GM03348 (cell line): Measurements from ENCODE around the gene ZNF70.
"Not testable (repeated sequence)": the region's sequence is repeated elsewhere in the genome, so short reads cannot be mapped to it uniquely, and the experiment has no call there.

Source experiments
- DNase-seq: peaks from one replicate; pipeline ENCODE4 v3.0.0; 2012; ENCODE audit warnings: low spot score

ZNF70 gene

DNA sequence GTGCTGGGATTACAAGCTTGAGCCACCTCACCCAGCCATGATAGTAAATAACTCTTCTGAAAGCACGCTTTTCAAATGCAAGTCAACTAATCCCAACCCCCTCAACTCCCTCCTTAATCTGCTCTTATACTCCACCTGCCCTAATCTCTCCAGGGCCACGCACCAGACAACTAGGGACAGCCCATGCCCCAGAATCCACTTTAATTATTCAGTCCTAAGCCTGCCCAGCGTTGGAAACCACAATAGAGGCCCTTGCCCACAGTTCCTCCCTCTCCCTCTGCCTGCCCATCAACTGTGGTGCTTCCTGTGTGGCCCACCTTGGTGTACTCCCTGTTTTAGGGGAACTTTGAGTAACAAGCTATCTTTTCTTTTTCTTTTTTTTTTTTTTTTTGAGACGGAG lies 6.0 kb upstream of the ZNF70 start:
- no peak for DNase-seq

DNA sequence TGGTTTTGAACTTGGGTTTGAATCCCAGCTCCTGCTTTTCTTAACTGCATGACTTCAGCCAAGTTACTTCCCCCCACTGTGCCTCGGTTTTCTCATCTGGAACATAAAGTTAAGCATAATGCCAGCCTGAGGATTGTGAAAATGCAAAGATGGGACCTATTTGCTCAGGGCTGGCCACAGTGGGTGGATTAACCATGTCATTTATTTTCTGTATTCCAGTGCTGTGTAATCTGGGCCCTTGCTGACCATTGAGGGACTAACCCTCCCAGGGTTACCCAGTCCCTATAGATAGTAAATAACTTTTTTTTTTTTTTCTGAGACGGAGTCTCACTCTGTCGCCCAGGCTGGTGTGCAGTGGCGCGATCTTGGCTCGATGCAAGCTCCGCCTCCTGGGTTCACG lies 4.8 kb upstream of the ZNF70 start:
- no peak for DNase-seq

DNA sequence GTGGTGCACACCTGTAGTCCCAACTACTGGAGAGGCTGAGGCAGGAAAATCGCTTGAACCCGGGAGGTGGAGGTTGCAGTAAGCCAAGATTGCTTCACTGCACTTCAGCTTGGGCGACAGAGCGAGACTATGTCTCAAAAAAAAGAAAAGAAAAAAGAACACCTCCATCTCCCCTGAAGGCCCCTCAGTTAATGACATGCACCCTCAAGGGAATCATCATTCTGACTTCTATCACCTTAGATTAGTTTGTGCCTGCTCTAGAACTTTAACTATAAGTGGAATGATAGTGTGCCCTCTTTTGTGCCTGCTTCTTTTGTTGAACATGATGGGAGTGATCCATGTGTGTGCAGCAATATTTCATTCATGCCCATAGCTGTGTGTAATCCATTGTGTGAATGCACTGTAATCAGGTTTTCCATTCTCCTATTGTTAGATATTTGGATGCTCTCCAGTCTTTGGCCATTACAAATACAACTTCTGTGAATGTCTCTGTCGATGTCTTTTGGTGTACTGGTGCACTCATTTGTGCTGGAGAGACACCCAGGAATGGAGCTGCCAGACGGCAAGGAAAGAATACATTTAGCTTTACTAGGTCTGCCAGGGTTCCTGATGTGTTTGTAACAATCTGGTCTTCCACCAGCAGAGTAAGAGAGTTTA lies 4.2 kb upstream of the ZNF70 start:
- no peak for DNase-seq

DNA sequence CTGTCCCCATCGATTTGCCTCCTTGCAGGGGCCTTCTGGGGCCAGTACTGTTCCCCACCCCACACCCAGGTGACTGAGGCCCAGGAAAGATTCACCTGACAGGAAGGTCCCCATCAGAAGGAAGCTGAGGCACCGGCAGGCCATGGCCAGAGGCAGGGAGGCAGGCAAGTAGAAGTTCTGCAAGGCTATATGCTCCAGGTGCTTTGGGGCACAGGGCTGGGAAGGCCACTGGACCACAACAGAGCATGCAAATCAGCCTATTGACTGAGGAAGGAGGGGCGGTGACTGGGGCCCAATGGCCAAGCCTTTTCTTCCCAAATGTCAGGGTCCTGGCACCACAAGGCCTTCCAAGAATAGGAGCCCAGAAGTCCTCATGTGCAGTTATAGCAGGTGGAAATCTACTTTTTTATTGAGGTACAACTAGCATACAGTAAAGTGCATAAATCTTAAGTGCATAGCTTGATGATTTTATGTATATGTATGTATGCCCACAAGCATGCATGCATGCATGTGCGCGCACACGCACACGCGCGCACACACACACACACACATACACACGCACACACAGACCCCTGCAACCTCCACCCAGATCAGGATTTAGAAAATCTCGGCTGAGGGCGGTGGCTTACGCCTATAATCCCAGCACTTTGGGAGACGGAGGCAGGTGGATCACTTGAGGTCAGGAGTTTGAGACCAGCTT lies 3.5 kb upstream of the ZNF70 start, which contains the start of gene VPREB3:
Gene VPREB3, minus strand, starts transcription at position 206 of the 700 bp plus-strand sequence. Its CDS starts 62 bp downstream, at position 144.
- no peak for DNase-seq

DNA sequence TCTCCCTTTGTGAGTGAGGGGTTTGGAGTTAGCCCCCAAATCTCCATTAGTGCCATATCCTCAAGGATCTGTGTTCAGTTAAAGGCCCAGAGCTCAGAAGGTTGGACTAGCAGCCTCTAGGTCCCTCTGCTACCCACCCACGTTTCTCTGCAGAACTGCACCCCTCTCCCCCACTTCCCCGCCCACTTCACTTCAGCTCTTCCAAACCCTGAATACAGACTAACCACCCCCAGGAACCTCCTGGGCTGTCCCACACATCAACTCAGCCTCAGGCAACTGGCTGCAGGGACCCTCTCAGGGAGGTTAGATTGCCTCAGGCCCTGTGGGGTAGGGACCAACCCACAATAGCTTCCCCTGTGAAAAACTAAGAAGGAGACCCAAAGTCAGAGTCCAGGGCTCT lies 2.5 kb upstream of the ZNF70 start:
- DNase-seq = no peak

DNA sequence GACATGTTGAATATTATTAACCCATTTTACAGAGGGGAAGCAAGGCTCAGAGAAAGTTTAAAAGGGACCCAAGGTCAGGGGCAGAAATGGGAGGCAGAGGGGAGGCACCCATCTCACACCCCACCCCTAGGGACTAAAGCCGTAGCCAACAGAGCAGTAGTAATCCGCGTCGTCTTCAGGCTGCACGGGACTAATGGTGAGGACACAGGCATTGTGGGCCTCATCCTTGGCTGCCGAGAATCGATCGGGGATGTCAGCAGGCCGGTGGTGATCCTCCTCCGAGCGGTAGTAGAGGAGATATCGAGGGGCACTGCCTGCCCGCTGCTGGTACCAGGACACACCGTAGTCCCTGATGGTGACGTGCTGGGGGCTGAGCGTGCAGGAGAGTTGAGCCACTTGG lies 1.8 kb upstream of the ZNF70 start:
- DNase-seq = no peak

DNA sequence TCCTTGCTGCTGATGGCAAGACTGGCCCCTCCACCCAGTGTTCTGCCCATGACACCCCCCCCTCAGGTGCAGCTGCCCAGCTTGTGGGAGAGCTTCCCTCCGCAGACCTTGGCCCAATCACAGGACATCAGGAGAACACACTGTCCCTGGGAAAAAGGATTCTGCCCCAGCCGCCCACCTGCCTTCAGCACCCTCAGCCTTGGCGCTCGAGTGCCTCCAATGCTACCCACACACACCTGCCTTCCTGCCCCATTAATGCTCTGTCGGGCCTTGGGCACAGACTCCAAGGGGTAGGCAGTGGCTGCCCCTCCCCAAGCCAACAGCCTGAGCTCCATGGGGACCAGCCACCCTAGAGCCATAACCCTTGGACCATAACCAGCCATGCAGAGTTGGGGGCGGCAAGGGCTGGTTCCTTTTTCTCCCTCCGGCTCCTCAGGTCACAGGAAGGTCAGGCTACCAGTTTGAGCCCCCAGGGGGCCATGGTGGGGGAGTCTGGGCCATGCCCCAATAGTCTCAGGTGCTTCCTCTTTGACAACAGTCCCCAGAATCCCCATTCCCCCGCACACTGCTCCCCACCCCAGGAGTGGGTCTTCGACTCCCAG lies 1.3 kb upstream of the ZNF70 start:
- DNase-seq = no peak

DNA sequence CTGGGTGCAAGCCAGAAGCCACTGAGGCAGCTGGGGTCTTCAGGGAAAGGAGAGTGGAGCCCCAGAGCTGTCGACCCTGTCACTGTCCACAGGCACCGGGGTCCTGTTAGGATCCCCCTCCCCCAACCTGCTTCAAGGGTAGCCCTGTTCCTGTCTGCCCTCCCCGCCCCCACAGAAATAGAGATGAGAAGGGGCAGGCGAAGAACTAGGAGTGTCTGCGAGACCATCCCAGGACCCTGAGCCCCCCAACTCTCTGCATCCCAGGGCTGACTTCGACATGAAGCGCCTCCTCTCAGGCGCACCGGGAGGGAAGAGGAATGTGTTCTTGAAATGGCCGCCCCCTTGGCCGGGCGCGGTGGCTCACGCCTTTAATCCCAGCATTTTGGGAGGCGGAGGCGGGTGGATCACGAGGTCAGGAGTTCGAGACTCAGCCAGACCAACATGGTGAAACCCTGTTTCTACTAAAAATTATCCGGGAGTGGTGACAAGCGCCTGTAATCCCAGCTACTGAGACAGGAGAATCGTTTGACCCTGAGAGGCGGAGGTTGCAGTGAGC lies 607 bp upstream of the ZNF70 start:
- no peak for DNase-seq

DNA sequence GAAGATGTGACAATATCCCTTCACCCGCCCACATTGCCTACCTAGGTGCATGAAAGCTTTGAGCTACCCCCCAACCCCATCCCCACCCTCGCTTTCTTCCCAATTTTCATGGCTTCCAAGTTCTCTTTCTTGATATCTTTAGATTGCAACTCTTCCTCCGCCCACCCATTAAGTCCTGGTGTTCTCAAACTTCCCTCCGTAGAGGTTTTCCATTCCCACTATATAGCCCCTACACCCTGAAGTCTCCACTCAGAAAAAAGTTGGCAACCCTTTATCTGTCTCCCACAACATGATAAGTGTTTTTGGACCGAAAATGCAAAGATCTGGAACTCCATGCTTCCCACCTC lies 572 bp downstream of the ZNF70 start:
- DNase-seq = no peak

DNA sequence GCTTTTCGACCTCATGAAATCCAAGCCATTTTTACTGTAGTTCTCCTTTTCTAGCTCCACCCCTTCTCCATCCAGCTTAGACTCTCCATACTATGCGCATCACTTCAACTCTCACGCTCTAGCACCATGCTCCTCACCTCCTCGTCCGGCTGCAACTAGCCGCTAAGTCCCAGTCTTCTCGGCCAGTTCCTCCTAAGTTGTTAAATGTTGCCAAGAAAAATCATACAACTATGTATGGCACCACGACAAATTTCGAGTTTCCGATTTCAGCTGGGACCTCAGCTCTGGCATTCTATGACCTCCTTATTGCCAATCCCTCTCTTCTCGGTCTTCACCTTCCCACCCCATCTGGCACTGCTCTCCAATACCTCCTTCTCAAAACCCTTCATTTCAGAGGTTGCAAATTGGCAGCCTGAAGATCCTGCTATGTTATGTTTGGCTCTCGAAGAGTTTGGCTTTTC lies 1.0 kb downstream of the ZNF70 start:
- no peak for DNase-seq

DNA sequence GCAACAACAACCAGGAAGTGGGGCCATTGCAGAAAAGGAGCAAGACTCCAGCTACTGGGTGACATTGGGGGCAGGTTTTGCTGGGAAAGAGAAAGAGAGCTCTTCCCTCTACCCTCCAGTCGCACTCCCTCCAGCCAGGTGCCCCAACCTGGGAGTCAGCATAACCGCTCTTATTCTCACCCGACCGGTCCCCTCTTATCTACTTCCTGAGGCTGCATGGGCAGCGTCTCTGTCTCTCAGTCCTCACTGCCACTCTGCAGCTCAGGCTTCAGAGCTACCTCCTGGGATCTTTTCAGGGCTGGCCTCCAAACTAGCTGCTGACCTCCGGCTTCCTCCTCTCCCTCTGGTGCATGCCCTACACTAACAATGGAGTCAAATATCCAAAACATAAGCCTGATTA lies 5.1 kb downstream of the ZNF70 start:
- DNase-seq = no peak

DNA sequence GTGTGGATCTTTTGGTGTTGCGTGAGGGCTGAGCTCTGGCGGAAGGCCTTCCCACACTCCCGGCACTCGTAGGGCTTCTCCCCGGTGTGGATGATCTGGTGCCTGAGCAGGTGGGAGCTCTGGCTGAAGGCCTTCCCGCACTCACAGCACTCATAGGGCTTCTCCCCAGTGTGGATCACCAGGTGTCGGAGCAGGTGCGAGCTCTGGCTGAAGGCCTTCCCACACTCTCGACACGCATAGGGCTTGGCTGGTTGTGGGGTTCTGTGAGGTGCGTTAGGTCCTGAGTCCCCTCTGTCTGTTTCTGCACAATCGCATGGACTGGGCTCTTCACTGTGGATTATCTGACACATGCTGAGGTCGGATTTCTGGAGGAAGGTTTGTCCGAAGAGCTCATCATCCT lies 6.4 kb downstream of the ZNF70 start:
- no peak for DNase-seq

DNA sequence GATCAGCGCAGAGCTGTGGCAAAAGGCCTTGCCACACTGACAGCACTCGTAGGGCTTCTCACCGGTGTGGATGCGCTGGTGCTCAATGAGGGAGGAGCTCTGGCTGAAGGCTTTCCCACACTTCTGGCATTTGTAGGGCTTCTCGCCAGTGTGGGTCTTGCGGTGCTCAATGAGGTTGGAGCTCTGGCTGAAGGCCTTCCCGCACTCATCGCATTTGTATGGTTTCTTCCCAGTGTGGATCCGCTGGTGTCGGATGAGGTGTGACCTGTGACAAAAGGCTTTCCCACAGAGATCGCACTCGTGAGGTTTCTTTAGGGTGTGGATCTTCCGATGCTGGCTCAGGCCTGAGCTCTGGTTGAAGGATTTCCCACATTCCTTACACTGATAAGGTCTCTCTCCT lies 6.9 kb downstream of the ZNF70 start:
- no peak for DNase-seq

DNA sequence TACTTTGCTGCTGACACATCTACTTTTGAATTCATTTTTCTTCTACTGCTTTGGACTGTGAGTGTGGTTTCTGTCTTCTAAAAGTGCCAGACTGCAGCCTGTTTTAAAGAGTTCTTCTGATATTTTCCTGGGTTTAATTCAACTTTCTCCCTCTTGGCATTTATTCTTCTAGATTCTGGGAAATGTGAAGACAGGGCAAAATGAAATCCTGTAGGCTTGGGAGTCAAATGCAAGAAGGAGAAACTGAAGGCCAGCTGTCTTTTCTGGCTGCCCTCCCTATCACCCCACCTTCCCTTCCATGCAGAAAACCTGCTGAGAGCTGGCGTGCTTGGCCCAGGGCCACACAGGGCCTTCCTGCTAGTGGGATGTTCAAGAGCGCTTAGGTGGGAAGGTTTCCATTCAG lies 7.6 kb downstream of the ZNF70 start:
- no peak for DNase-seq

DNA sequence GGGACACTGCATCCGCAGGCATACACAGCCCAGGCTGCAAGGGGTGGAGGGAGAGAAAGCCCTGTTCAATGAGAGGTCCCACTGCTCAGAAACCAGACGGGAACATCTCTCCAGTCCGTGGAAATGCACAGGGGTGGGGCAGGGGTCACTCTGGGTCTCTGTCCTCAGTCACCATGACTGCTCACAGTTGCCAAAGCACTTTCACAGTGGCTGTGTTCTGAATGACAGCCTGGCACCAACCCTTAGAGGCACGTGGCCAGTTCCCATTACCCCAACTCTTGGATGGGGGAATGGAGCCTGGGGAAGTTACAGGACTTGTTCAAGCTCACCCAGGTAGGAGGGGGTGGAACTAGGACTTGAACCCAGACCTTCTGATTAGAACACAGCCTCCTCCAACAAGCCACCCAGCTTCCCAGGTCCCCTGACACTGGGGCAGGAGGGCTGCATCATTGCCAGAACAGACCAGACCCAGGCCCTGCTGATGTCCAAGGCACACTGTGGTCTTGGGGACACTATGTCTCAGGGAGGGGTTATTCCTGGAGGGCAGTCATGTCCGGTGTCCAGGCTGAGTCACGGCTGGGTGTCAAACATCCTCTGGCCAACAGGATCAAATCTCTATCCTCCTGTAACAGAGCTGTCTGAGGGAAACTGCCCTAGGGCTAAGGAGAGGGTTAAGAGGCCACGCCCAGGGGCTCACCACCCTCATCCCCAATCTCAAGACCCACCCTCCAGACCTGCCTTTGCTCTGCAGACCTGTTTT lies 8.2 kb downstream of the ZNF70 start:
- no peak for DNase-seq

DNA sequence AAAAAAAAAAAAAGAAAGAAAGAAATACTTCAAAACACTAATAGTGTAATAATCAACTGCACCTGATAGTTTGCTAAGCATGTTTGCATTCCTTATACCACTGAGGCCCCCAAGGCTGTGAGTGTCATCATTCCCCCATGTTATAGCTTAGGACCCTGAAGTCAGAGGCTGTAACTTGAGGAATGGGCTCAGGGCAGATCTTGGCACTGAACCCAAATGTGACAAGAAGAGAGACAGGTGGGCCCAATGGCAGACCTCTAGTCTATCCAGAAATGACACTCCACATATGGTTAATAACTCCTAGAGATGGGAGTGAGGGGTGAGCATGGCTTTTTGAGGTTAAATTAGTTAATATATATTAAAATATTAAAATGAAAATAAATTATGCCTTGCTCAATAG lies 13.2 kb downstream of the ZNF70 start:
- DNase-seq = no peak

DNA sequence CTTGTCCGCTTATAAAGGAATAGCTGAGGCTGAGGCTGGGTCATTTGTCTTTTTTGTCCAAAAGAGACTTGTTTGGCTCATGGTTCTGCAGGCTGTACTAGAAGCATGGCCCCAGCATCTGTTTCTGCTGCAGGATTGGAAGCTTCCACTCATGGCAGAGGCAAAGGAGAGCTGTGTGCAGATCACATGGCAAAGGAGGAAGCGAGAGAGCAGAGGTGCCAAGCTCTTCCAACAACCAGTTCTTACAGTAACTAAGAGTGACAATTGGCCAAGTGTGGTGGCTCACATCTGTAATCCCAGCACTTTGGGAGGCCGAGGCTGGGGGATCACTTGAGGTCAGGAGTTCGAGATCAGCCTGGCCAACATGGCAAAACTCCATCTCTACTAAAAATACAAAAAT lies 22.8 kb downstream of the ZNF70 start:
- not testable (repeated sequence) for DNase-seq

DNA sequence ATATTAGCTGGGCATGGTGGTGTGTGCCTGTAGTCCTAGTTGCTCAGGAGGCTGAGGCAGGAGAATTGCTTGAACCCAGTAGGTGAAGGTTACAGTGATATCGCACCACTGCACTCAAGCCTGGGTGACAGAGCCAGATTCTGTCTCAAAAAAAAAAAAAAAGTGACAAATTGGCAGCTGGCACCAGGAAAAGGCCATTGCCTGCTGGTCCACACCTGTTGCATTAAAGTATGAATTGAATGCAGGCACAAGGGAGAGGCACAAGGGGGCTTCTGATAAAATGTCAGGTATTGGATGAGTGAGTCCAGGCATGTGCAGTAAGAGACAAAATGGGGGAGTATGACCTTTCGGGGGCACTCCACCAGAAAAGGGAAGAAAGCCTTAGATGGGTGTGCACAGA lies 28.2 kb downstream of the ZNF70 start:
- no peak for DNase-seq

DNA sequence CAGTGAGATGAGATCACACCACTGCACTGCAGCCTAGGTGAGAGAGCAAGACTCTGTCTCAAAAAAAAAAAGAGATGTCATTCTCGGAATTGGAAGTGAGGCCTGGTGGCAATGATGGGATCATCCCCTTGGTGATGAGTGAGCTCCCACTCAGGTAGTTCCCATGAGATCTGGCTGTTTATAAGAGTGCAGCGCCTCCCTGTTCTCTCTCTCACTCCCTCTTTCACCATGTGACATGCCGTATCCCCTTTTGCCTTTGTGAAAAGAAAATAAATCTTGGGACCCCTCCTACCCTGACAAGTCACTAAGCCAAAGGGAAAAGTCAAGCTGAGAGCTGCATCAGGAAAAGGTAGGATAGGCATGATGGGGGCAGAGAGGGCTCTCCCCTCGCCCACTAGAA lies 28.8 kb downstream of the ZNF70 start:
- no peak for DNase-seq

DNA sequence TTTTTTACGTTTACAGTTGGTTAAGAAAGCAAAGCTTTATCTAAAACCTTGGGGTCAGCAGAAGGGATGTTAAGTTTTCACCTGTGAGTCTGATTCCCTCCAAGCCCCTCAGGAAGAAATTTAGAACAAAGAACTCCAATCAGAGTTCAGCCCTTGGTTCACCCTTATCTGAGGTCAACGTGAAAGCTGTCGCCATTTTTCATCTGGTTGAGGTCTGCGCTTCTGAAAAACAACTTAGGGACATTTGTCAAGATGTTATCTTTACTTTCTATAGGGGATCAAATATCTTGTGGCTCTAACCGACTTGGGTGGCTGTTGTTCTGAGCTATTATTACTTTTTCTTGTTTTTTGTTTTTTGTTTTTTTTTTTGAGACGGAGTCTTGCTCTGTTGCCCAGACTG lies 30.1 kb downstream of the ZNF70 start:
- no peak for DNase-seq

DNA sequence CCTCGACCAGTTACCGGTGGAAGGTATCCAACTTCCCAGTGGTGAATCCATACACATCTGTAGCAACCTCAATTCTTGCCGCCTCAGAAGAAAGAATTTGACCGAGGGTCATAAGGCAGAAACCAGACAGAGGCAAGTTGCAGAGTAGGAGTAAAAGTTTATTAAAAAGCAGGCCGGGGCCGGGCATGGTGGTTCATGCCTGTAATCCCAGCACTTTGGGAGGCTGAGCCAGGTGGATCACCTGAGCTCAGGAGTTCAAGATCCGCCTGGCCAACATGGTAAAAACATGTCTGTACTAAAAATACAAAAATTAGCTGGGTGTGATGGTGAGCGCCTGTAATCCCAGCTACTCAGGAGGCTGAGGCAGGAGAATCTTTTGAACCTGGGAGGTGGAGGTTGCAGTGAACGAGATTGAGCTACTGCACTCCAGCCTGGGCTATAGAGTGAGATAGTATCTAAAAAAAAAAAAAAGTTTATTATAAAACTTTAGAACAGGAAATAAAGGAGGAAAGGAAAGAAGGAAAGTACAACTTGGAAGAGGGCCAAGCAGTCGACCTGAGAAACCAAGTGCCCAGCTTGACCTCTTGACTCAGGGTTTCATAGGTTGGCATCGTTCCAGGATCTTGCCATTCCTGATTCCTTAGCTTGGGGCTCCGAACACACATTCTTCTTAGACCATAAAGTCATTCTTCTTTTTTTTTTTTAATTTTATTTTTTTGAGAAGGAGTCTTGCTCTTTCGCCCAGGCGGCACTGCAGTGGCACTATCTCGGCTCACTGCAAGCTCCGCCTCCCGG lies 32.3 kb downstream of the ZNF70 start:
- DNase-seq = no peak
